AG09319 (cell line): ENCODE measurements around the gene HUNK.

Experiments
- DNase-seq: peaks from one replicate; pipeline ENCODE4 v3.0.0-alpha.2; 2010; ENCODE audit warnings: low read depth; ENCODE audit errors: extremely low read depth
- CTCF ChIP-seq: IDR thresholded peaks from 2 replicates; pipeline ENCODE4 v1.5.1; 2011; ENCODE audit warnings: low read depth, mild to moderate bottlenecking, inconsistent platforms, low read length, moderate library complexity

HUNK gene

GRCh38 chr21:32018381-32018780 lies 145.6 kb downstream of the HUNK start:
- TF ChIP-seq CTCF, result no peak
- DNase-seq, result no peak

- DNase-seq, result no peak
- no peak for TF ChIP-seq CTCF
Observed at GRCh38 chr21:32020564-32020963, 147.7 kb downstream of the HUNK start.

GRCh38 chr21:32021319-32021994 lies 148.6 kb downstream of the HUNK start:
- DNase-seq, result no peak
- TF ChIP-seq CTCF, result no peak

GRCh38 chr21:32022146-32022545 lies 149.3 kb downstream of the HUNK start:
- TF ChIP-seq CTCF, result no peak
- DNase-seq, result no peak

GRCh38 chr21:32030146-32030652 lies 157.4 kb downstream of the HUNK start:
- no peak for DNase-seq
- TF ChIP-seq CTCF, result no peak

GRCh38 chr21:32034850-32035249 lies 162.0 kb downstream of the HUNK start:
- DNase-seq, result no peak
- no peak for TF ChIP-seq CTCF

- no peak for TF ChIP-seq CTCF
- no peak for DNase-seq
Observed at GRCh38 chr21:32035617-32036016, 162.8 kb downstream of the HUNK start.
